ENCODE measurements around the gene TTC32.
"Not testable (repeated sequence)": the region's sequence is repeated elsewhere in the genome, so short reads cannot be mapped to it uniquely, and the experiment has no call there.

TTC32 gene

GRCh38 chr2:19893520-19894133 is 8.2 kb downstream of the TTC32 start:
- H3K27me3 ChIP-seq (ENCODE audit: insufficient read depth, low read depth, severe bottlenecking), result no peaks in the 10 kb centered on the region
- no peak for DNase-seq
- no peak overlapping the region for H3K27ac ChIP-seq
- no peak overlapping the region for H3K4me3 ChIP-seq (ENCODE audit: low read depth, low read length)
- H3K36me3 ChIP-seq, result peaks cover 3% of the 10 kb centered on the region; the same call in 1 of the 2 replicates
- TF ChIP-seq CTCF (IDR thresholded peaks at IDR 0.05; ENCODE audit: low read depth, low read length), result no peak
- H3K9me3 ChIP-seq (ENCODE audit: severe bottlenecking), result no peaks in the 10 kb centered on the region

GRCh38 chr2:19891971-19892370 is 9.8 kb downstream of the TTC32 start:
- H3K4me3 ChIP-seq (ENCODE audit: low read depth, low read length); H3K9me3 ChIP-seq (ENCODE audit: severe bottlenecking); DNase-seq: not testable (repeated sequence)

DNA sequence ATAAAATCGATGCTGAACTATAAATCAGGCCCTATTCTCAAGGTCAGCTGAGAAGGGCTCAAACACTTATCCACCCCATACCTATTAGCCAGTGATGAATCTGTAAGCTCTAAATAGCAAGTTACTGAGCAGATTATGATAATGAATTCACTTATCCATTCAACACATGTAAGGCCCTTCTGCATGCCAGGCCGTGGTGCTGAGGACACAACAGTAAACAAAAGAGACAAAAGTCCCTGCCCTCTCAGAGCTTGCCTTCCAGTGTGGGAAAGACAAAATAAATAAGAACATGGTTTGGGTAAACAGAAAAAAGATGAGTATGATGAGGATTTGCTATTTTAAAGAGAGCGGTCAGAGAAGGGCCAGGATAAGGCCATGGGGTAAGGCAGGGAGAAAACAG is 11.7 kb downstream of the TTC32 start:
- Histone ChIP-seq H3K4me3 (ENCODE audit: low read depth, low read length) (no peak overlapping the region), H3K9me3 (ENCODE audit: severe bottlenecking) (no peaks in the 10 kb centered on the region), H3K27ac (peak overlapping the region; percentile 23), H3K27me3 (ENCODE audit: insufficient read depth, low read depth, severe bottlenecking) (no peaks in the 10 kb centered on the region), H3K36me3 (no peaks in the 10 kb centered on the region)
- TF ChIP-seq CTCF (IDR thresholded peaks at IDR 0.05; ENCODE audit: low read depth, low read length), result no peak
- DNase-seq, result peak; percentile 53

More at GRCh38 chr2:19891971-19892370, 9.8 kb downstream of the TTC32 start:
- H3K27ac ChIP-seq; H3K36me3 ChIP-seq; H3K27me3 ChIP-seq (ENCODE audit: insufficient read depth, low read depth, severe bottlenecking): not testable (repeated sequence)

- H3K9me3 ChIP-seq (ENCODE audit: severe bottlenecking), result no peaks in the 10 kb centered on the region
- no peaks in the 10 kb centered on the region for H3K36me3 ChIP-seq
- H3K27ac ChIP-seq, result no peak overlapping the region
- no peak for DNase-seq
- H3K27me3 ChIP-seq (ENCODE audit: insufficient read depth, low read depth, severe bottlenecking), result no peaks in the 10 kb centered on the region
- no peak for TF ChIP-seq CTCF (IDR thresholded peaks at IDR 0.05; ENCODE audit: low read depth, low read length)
- no peak overlapping the region for H3K4me3 ChIP-seq (ENCODE audit: low read depth, low read length)
Observed at GRCh38 chr2:19888831-19889230, 13.0 kb downstream of the TTC32 start.

DNA sequence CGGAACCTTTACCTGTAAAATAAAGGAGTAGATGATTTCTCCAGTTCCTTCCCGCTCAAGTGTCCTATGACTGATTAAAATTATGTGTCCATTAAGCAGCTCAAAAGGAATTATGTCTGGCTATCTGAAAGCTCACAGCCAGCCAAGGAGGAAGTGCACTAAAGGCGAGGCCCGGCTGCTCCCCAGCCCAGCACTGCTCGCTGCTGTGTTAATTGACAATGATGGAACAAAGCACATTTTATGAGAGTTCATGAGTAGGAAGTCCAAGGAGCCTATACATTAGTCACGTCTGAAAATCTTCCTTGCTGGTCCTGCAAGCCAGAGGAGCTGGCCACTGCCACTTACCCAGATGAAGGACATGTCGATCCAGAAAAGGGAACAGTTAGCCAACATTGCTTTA is 14.3 kb downstream of the TTC32 start:
- Histone ChIP-seq H3K27me3 (ENCODE audit: insufficient read depth, low read depth, severe bottlenecking) (no peaks in the 10 kb centered on the region), H3K9me3 (ENCODE audit: severe bottlenecking) (no peaks in the 10 kb centered on the region), H3K36me3 (no peaks in the 10 kb centered on the region), H3K27ac (no peak overlapping the region), H3K4me3 (ENCODE audit: low read depth, low read length) (no peak overlapping the region)
- TF ChIP-seq CTCF (IDR thresholded peaks at IDR 0.05; ENCODE audit: low read depth, low read length), result no peak
- DNase-seq, result no peak

GRCh38 chr2:19886261-19886660 is 15.5 kb downstream of the TTC32 start:
- no peak for DNase-seq
- H3K27me3 ChIP-seq (ENCODE audit: insufficient read depth, low read depth, severe bottlenecking), result no peaks in the 10 kb centered on the region
- no peak for TF ChIP-seq CTCF (IDR thresholded peaks at IDR 0.05; ENCODE audit: low read depth, low read length)
- H3K9me3 ChIP-seq (ENCODE audit: severe bottlenecking), result no peaks in the 10 kb centered on the region
- no peaks in the 10 kb centered on the region for H3K36me3 ChIP-seq
- H3K27ac ChIP-seq, result no peak overlapping the region
- no peak overlapping the region for H3K4me3 ChIP-seq (ENCODE audit: low read depth, low read length)

Measured in WERI-Rb-1 (cell line).